OCI-LY1 (cell line): Measurements from ENCODE around the gene EOMES.

Source experiments
- EZH2 ChIP-seq: fragments of 200-600 bp; sonication (generic), shearing (Covaris generic); IDR thresholded peaks from 2 replicates; pipeline ENCODE4 v1.8.0; 2017; ENCODE audit warnings: borderline replicate concordance, mixed run types, mild to moderate bottlenecking, antibody characterized with exemption, low read length, moderate library complexity, mixed read lengths
- TF ChIP-seq, protein P1 (sequence below): fragments of 200-600 bp; sonication (generic), shearing (Covaris generic); IDR thresholded peaks from 2 replicates; pipeline ENCODE4 v1.5.1; 2017; ENCODE audit warnings: mild to moderate bottlenecking, antibody characterized with exemption, low read length, moderate library complexity, mixed read lengths

DNA sequence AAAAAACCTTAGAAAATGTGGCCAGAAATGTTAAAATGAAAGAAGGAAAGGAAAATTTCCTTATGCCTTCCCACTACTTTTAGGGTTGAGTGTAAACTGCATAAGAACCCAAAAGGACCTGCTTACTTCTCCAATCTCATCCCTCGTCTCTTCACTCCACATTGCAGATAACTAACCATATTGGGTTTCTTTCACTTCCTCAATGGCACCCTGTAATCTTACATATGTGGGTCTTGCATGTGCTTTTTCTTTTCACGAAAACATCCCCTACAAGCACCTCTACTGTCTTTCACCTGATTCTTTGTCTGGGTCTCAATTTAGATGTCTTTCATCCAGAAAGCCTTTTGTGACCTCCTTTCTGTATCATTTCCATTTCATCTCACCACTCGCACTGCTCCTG, 23.1 kb downstream of the EOMES start:
- TF ChIP-seq, protein P1, sequence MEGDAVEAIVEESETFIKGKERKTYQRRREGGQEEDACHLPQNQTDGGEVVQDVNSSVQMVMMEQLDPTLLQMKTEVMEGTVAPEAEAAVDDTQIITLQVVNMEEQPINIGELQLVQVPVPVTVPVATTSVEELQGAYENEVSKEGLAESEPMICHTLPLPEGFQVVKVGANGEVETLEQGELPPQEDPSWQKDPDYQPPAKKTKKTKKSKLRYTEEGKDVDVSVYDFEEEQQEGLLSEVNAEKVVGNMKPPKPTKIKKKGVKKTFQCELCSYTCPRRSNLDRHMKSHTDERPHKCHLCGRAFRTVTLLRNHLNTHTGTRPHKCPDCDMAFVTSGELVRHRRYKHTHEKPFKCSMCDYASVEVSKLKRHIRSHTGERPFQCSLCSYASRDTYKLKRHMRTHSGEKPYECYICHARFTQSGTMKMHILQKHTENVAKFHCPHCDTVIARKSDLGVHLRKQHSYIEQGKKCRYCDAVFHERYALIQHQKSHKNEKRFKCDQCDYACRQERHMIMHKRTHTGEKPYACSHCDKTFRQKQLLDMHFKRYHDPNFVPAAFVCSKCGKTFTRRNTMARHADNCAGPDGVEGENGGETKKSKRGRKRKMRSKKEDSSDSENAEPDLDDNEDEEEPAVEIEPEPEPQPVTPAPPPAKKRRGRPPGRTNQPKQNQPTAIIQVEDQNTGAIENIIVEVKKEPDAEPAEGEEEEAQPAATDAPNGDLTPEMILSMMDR, result no peak
- no peak for TF ChIP-seq EZH2
